ENCODE measurements around the gene CDC42BPG.
"Not testable (repeated sequence)": the region's sequence is repeated elsewhere in the genome, so short reads cannot be mapped to it uniquely, and the experiment has no call there.

Gene CDC42BPG

GRCh38 chr11:64833198-64833502, 11.3 kb downstream of the CDC42BPG start:
- no peak for DNase-seq

DNA sequence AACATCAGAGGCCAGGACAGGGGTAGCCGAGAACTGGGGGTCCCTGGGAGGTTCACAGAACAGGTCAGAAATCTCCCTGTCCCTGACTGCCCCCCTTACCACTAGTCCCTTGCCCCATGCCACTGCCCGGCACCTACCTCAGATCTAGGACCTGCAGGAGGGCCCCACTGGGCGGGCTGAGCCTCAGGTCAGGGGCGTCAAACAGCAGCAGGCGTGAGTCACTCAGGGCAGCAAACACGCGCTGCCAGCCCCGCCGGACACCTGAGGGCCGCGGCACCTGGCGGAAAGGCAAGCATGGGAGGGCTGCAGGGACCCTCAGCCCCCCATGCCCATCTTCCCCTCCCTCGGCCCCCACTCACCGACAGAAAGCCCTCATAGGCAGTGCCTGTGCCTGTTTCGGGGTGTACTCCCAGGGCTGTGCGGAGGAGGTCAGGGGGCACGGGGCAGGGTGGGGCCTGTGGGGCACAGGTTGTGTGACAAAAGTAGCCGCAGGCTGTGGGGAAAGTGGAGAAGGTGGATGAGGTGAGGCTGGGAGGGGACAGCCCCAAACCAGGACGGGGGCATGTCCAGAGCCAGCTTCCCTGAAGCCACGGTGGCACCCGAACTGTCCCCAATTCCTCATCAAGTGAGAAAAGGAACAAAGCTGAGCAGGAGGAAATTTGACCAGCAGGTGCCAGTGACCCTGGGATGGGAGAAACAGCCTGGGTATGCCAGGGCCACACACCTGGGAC, 11.8 kb downstream of the CDC42BPG start:
- no peak for DNase-seq

GRCh38 chr11:64831411-64831891, 13.0 kb downstream of the CDC42BPG start:
- DNase-seq: no peak

GRCh38 chr11:64829536-64830251, 14.8 kb downstream of the CDC42BPG start:
- DNase-seq: no peak

DNA sequence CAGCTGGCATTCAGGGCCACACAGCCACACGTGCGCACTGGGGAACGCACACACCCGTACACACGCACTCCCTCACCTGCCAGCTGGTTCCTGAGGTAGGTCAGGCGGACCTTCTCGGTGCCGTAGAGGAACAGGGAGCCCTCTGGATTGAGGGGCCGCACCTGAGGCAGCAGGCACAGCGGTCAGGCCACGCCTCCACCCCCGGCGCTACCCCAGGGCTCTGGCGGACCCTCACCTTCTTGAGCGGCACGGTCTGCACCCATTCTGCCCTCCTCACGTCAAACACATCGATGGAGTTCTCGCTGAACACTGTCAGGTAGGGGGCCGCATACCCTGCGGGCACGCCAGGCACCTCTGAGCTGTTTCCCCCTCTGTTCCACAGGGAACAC, 17.0 kb downstream of the CDC42BPG start:
- DNase-seq: no peak

DNA sequence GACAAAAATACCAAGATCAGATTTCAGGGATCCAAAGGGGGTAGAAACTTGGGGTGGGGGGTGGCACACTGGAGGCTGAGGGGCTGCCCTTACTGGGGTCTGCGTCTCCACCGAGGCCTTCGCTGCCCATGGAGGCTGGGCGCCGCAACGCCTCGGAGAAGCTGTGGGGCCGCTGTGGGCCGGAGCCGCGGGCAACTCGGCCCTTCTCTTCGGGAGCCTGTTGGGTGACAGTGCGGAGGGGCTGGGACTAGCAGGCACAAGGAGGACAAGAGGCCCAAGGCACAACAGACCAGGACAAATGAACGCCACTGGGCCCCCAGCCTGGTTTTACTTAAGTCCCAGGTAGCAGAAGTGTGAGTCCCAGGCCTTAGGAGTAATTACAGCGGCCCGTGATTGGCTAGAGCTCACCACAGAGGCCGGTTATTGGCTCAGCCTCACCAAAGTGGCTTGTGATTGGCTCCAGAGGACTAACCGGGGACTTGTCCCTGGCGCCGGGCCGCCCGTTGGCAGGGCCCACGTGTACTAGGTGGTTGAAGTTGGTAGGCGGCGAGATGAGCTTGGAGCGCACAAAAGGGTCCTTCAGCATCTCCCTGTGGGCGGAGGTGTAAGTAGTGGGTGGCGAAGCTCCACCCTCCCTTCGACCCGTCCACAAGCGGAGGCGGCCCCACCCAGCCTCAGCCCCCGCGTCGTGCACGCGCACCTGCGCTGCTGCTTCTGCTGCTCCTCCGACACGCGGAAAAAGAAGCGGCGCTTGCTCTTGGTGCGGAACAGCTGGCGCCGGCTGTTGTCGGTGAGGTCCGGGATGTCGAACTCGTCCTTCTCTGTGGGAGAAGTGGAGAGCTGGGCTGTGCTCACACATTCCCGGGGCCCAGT, 17.6 kb downstream of the CDC42BPG start:
- DNase-seq: no peak

- DNase-seq: no peak
Measured at GRCh38 chr11:64826062-64826461, 18.4 kb downstream of the CDC42BPG start.

- no peak for DNase-seq
Measured at GRCh38 chr11:64823568-64824119, 20.8 kb downstream of the CDC42BPG start.

DNA sequence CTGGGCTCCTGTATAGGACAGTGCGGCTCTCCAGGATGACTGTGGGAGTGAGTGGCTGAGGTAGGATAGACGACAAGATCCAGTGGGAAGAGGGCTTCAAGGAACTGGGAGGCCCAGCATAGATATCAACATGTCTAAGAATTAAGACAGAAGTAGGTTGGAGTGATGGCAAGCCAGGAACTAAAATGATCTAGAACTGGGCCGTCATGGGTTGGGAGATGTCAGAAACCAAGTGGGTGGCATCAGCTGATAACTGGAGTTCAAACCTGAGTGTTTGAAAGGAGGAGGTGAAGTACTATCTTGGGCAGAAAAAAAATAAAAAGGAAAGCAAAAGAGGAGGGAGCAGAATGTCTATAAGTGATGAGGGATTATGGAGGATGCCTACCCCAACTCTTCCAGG, 27.0 kb downstream of the CDC42BPG start:
- no peak for DNase-seq

GRCh38 chr11:64815433-64815832, 29.0 kb downstream of the CDC42BPG start:
- not testable (repeated sequence) for DNase-seq

- DNase-seq: no peak
Measured at GRCh38 chr11:64814712-64815187, 29.7 kb downstream of the CDC42BPG start.

DNA sequence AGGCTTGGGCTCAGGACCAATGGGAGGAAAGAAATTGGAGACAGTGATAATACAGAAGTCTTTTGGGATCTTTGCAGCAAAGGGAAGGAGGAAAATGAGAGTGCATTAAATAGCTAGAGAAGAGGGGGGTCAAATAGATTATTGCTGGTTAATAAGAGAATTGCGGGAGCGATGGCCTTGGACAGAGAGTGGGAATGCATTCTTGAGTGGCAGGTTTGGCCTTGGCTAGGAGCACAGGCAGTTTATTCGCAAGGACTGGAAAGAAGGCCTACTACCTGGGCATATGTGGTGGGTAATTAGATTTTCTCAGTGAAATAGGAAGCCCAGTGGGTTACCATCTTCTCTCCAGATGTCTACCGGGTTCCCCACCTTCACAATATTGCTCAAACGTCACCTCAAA, 30.6 kb downstream of the CDC42BPG start:
- no peak for DNase-seq

- no peak for DNase-seq
Measured at GRCh38 chr11:64810891-64811272, 33.6 kb downstream of the CDC42BPG start.

DNA sequence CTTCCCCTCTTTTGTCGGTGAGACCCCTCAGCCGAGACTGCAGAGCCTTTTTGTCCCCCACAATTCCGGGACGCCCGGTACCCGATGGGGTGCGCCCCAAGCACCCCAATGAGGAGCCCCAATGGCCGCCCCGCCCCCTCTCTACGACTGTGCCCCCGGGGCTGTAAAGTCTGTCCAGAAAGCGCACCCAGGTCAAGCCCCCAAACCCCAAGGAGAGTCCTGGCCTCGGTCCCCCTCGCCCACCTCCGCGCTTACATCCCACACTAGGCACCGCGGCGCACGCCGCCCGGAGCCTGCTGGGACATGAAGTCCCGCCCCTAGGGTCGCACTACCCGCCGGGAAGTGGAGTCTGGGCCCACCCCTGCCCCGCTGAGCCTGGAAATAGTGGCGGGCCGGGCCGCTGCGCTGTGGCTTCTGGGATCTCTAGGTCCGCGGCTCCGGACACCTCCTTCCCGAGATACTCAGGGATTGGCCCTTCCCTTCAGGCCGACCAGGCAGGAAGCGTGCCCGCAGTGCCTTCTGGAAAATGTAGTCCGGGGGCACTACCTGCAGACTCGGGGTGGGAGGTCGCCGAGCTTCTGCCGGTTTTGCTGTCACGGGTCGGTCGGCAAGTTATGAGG, 34.1 kb downstream of the CDC42BPG start, which contains the start of gene MEN1:
TSS of gene MEN1 (minus strand) at position 281 of the 620 bp plus-strand sequence. CDS start 442 bp downstream, outside the sequence.
- DNase-seq: peak; percentile 41

- no peak for DNase-seq
Measured at GRCh38 chr11:64809781-64810241, 34.6 kb downstream of the CDC42BPG start.

GRCh38 chr11:64805481-64805880, 39.0 kb downstream of the CDC42BPG start:
- DNase-seq: no peak

DNA sequence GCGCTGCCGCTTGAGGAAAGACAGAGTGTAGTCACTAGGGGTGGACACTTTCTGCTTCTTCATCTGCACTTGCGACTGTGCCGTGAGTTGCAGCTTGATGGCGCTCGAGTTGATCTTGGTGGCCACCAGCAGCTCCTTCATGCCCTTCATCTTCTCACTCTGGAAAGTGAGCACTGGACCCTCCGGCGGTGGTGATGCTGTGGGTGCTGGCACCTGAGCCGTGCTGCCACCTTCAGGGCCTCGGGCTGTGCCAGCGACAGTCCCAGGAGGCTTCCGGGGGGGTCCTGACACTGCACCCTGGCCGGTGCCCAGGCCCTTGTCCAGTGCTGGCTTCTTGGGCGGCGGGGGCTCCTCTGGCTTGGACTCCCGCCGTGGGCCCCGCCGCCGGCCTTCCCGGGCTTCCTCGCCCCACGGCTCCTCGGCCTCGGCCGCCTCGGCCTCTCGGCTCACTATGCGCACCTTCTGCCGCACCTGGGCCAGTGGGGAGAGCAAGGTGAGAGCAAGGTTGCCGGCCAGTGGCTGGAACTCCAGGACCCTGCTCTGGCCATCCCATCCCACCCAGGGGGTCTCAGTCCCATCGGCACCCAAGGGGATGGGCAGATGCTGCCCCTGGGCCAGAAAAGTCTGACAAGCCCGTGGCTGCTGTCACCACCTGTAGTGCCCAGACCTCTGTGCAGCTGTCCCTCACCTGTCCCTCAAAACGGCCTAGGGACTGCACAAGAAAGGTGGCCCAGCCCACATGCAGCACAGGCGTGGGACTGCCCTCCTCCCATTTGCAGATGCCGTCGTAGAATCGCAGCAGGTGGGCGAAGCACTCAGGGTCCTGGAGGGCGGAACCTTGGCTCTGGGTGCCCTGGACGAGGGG, 39.9 kb downstream of the CDC42BPG start:
- no peak for DNase-seq

- DNase-seq: no peak
Measured at GRCh38 chr11:64803846-64804345, 40.6 kb downstream of the CDC42BPG start.

DNA sequence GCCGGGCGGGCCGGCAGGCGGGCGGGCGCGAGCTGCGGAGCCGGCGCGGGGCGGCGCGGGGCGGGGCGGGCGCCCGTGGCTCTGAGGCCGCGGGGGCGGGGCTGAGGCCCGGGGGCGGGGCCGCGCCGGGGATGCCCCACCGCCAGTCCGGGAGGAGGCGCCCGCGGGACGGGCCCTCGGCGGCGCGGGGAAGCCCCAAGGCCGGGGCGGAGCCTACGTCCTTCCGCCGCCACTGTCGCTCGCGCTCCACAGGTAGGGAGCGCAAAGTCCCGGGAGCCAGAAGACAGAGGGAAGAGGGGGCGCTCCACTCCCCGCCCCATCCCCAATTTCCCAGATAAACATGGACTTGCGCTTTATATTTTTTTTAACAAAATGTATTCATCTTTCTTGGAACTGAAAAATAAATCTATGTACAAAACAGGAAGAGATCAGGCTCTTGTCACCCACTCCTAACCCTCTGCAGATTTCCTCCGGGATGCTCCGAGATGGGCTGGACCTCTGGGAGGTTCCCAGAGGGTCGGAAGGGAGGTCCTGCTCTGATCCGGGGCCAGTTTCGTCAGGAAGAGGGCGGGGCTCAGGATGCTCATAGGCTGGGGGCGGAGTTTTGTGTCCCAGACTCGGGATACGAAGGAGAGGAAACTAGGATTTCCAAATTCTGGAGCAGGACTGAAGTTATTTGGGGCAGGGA, 41.2 kb downstream of the CDC42BPG start, which contains the start of gene MAP4K2:
TSS of gene MAP4K2 (minus strand) at position 57 of the 688 bp plus-strand sequence. CDS start 65 bp downstream, outside the sequence.
- DNase-seq: peak; percentile 21
